RWPE2 (cell line): ENCODE results near the gene MAP2K2.

Experiments used
- ATAC-seq: fragments of 200-7000 bp; cut with Tn5 transposase; 3 replicates; pipeline ENCODE4 v1.9.1; 2021; ENCODE audit warnings: low read depth
- DNase-seq: peaks from one replicate; pipeline ENCODE4 v3.0.0-alpha.2; 2020; ENCODE audit warnings: low spot score
- H3K27ac ChIP-seq: fragments of 450-650 bp; 2 replicates; pipeline ENCODE4 v1.5.1; 2017; ENCODE audit warnings: mild to moderate bottlenecking; ENCODE audit not compliant: poor library complexity, severe bottlenecking
- H3K27me3 ChIP-seq: fragments of 250-450 bp; sonication (Bioruptor Pico); 2 replicates; pipeline ENCODE4 v1.5.1; 2021; ENCODE audit warnings: mild to moderate bottlenecking, moderate library complexity; ENCODE audit not compliant: insufficient read depth, poor library complexity, severe bottlenecking
- H3K36me3 ChIP-seq: fragments of 250-450 bp; sonication (Bioruptor Pico); 2 replicates; pipeline ENCODE4 v1.5.1; 2020; ENCODE audit warnings: low read depth, mild to moderate bottlenecking, moderate library complexity
- H3K4me1 ChIP-seq: fragments of 250-450 bp; sonication (Bioruptor Pico); 2 replicates; pipeline ENCODE4 v1.5.1; 2021; ENCODE audit warnings: mild to moderate bottlenecking, moderate library complexity; ENCODE audit not compliant: insufficient read depth, poor library complexity, severe bottlenecking
- H3K4me3 ChIP-seq: fragments of 250-450 bp; sonication (Bioruptor Pico); 2 replicates; pipeline ENCODE4 v1.5.1; 2021; ENCODE audit warnings: mild to moderate bottlenecking, moderate library complexity; ENCODE audit not compliant: severe bottlenecking
- H3K9me3 ChIP-seq: fragments of 250-450 bp; sonication (Bioruptor Pico); 2 replicates; pipeline ENCODE4 v1.5.1; 2021; ENCODE audit warnings: mild to moderate bottlenecking, moderate library complexity; ENCODE audit not compliant: severe bottlenecking
- CTCF ChIP-seq: fragments of 450-650 bp; IDR thresholded peaks from one replicate; pipeline ENCODE4 v1.5.1; 2017; ENCODE audit warnings: mild to moderate bottlenecking, moderate library complexity; ENCODE audit not compliant: poor library complexity, severe bottlenecking

Gene MAP2K2

GRCh38 chr19:4088975-4089374 lies 34.9 kb downstream of the MAP2K2 start:
- ATAC-seq: no peak
- H3K27ac ChIP-seq: no peak overlapping the region

GRCh38 chr19:4087787-4088679 lies 35.9 kb downstream of the MAP2K2 start:
- Histone ChIP-seq H3K36me3 (peaks cover 4% of the 10 kb centered on the region; the same call in 1 of the 2 replicates), H3K27me3 (no peaks in the 10 kb centered on the region), H3K9me3 (no peaks in the 10 kb centered on the region), H3K4me3 (no peak overlapping the region), H3K4me1 (no peaks in the 10 kb centered on the region), H3K27ac (no peak overlapping the region)
- ATAC-seq (no peak), DNase-seq (no peak)
- TF ChIP-seq CTCF: no peak

More at GRCh38 chr19:4088975-4089374, 34.9 kb downstream of the MAP2K2 start:
- H3K9me3 ChIP-seq: no peaks in the 10 kb centered on the region
- no peak overlapping the region for H3K4me3 ChIP-seq
- H3K27me3 ChIP-seq: no peaks in the 10 kb centered on the region
- TF ChIP-seq CTCF: no peak
- no peaks in the 10 kb centered on the region for H3K4me1 ChIP-seq
- peaks cover 4% of the 10 kb centered on the region; the same call in 1 of the 2 replicates for H3K36me3 ChIP-seq
- no peak for DNase-seq

- no peak for DNase-seq
- no peak overlapping the region for H3K4me3 ChIP-seq
- H3K27ac ChIP-seq: no peak overlapping the region
- H3K9me3 ChIP-seq: no peaks in the 10 kb centered on the region
- no peaks in the 10 kb centered on the region for H3K27me3 ChIP-seq
- no peak for ATAC-seq
- TF ChIP-seq CTCF: no peak
- peaks cover 4% of the 10 kb centered on the region; the same call in 1 of the 2 replicates for H3K36me3 ChIP-seq
- no peaks in the 10 kb centered on the region for H3K4me1 ChIP-seq
Observed at GRCh38 chr19:4086411-4086867, 37.5 kb downstream of the MAP2K2 start.

GRCh38 chr19:4084547-4084877 lies 39.4 kb downstream of the MAP2K2 start:
- no peak for TF ChIP-seq CTCF
- Histone ChIP-seq H3K36me3 (no peaks in the 10 kb centered on the region), H3K27me3 (no peaks in the 10 kb centered on the region), H3K4me3 (no peak overlapping the region), H3K9me3 (no peaks in the 10 kb centered on the region), H3K4me1 (no peaks in the 10 kb centered on the region), H3K27ac (no peak overlapping the region)
- no peak for DNase-seq
- ATAC-seq: no peak
